Spleen (tissue), 7 donors: ENCODE results near the gene OXNAD1.

ENCODE experiments used
- POLR2A ChIP-seq, 3 donors: fragments of 450-650 bp; IDR thresholded peaks; one replicate each; pipeline ENCODE4 v1.5.1; 2017; ENCODE audit warnings: antibody characterized with exemption in 3 of 3, mild to moderate bottlenecking in 1 of 3
- TF ChIP-seq, protein P1 (sequence below), 11 experiments: fragments of 200-600 bp in 7 of 11; fragments of 450-650 bp in 4 of 11; sonication (generic) in 4 of 11; IDR thresholded peaks in 8 of 11; conservative IDR thresholded peaks in 3 of 11; 1 replicate in 7 of 11; 2 replicates in 4 of 11; pipeline versions ENCODE4 v1.4.0 to v1.8.0; 2016 to 2021; ENCODE audit warnings: antibody characterized with exemption in 11 of 11, inconsistent platforms in 4 of 11, mild to moderate bottlenecking in 1 of 11
- donor health status: DM: no; HTN: no; CAD: no; lungs with moderate emphysema.
- donor health status: DM: no; HTN: no; CAD: no.
- donor health status: DM: no; HTN: no; CAD: no.

DNA sequence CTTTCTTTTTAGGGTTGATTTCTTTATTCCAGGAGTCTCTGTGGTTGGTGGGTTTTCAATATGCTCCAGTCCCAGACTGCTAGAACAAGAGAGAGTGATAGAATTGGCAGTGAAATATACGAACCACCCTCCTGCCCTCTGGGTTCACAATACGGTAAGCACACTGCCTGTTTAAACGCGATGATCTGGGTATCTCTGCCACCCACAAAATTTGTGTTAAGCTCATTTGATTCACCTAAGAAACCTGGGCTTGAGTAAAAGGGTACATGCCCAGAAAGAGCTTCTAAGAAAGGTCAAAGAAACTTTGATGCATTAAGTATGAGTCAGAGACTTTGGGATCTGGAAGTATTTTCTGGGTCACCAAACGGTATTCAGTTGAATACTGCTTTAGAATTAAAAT lies 29.8 kb downstream of the OXNAD1 start:
- no peak for TF ChIP-seq POLR2A (IDR thresholded peaks at IDR 0.05)
- TF ChIP-seq, protein P1, sequence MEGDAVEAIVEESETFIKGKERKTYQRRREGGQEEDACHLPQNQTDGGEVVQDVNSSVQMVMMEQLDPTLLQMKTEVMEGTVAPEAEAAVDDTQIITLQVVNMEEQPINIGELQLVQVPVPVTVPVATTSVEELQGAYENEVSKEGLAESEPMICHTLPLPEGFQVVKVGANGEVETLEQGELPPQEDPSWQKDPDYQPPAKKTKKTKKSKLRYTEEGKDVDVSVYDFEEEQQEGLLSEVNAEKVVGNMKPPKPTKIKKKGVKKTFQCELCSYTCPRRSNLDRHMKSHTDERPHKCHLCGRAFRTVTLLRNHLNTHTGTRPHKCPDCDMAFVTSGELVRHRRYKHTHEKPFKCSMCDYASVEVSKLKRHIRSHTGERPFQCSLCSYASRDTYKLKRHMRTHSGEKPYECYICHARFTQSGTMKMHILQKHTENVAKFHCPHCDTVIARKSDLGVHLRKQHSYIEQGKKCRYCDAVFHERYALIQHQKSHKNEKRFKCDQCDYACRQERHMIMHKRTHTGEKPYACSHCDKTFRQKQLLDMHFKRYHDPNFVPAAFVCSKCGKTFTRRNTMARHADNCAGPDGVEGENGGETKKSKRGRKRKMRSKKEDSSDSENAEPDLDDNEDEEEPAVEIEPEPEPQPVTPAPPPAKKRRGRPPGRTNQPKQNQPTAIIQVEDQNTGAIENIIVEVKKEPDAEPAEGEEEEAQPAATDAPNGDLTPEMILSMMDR (IDR thresholded peaks at IDR 0.05 in 8 of 11, conservative IDR thresholded peaks at IDR 0.05 in 3 of 11), result no peak
